Caco-2 (cell line): ENCODE data around the gene FN1. TPM values are rescaled to one million over a fixed set of nuclear protein-coding genes. Genes with fewer than 3 reads are reported as not detected.

Source experiments
- BruUV-seq: library from RNA; stranded (reverse); fragments of 400-500 nt; replicated peaks from 2 replicates; lab custom pipeline; 2021; lab: Mats Ljungman, UMichigan
- CTCF ChIA-PET: fragments of 300-600 bp; sonication (Branson Sonifier 250); formaldehyde crosslinking; loops from one replicate; lab custom pipeline; 2022; ENCODE audit warnings: antibody characterized with exemption; lab: Charles Lee
- POLR2A ChIA-PET: fragments of 300-600 bp; sonication (Branson Sonifier 250); formaldehyde crosslinking; loops from one replicate; lab custom pipeline; 2022; ENCODE audit warnings: antibody characterized with exemption; lab: Charles Lee
- DNase-seq, 2 experiments: peaks; one replicate each; pipeline versions ENCODE4 v3.0.0 to v3.0.0-alpha.2; 2020 to 2022
- H3K27me3 ChIP-seq: replicated peaks from 2 replicates; pipeline ENCODE4 v1.6.0; 2011; ENCODE audit warnings: low read length; ENCODE audit not compliant: control insufficient read depth, insufficient read depth
- H3K36me3 ChIP-seq: 2 replicates; pipeline ENCODE4 v1.5.1; 2011; ENCODE audit warnings: low read length; ENCODE audit not compliant: control insufficient read depth, insufficient read depth
- H3K4me1 ChIP-seq: fragments of 250-450 bp; sonication (Bioruptor Pico); 2 replicates; pipeline ENCODE4 v1.5.1; 2020; ENCODE audit warnings: mild to moderate bottlenecking
- H3K4me3 ChIP-seq: 2 replicates; pipeline ENCODE4 v1.5.1; 2011; ENCODE audit warnings: low read depth, mild to moderate bottlenecking, control low read depth, low read length
- H3K9me3 ChIP-seq: fragments of 250-450 bp; sonication (Bioruptor Pico); 2 replicates; pipeline ENCODE4 v1.5.1; 2020; ENCODE audit warnings: mild to moderate bottlenecking, moderate library complexity
- H3K27ac Mint-ChIP-seq: one replicate; pipeline ENCODE4 v1.8.0; 2022; ENCODE audit warnings: mixed read lengths; ENCODE audit not compliant: unreplicated experiment
- H3K27me3 Mint-ChIP-seq: one replicate; pipeline ENCODE4 v1.8.0; 2022; ENCODE audit warnings: mixed read lengths; ENCODE audit not compliant: insufficient read depth, unreplicated experiment
- H3K36me3 Mint-ChIP-seq: one replicate; pipeline ENCODE4 v1.8.0; 2022; ENCODE audit warnings: mild to moderate bottlenecking, mixed read lengths; ENCODE audit not compliant: insufficient read depth, unreplicated experiment
- H3K4me1 Mint-ChIP-seq: one replicate; pipeline ENCODE4 v1.8.0; 2022; ENCODE audit warnings: low read depth, mixed read lengths; ENCODE audit not compliant: unreplicated experiment
- H3K4me3 Mint-ChIP-seq: one replicate; pipeline ENCODE4 v1.8.0; 2022; ENCODE audit warnings: mild to moderate bottlenecking, moderate library complexity, mixed read lengths; ENCODE audit not compliant: unreplicated experiment
- H3K9me3 Mint-ChIP-seq: one replicate; pipeline ENCODE4 v1.8.0; 2022; ENCODE audit warnings: mixed read lengths; ENCODE audit not compliant: unreplicated experiment
- CTCF ChIP-seq, 2 experiments: fragments of 200-600 bp in 1 of 2; IDR thresholded peaks; 1 replicate in 1 of 2; 2 replicates in 1 of 2; pipeline versions ENCODE4 v1.5.1 to v1.8.0; 2011 to 2022; ENCODE audit warnings: antibody characterized with exemption in 1 of 2, control low read depth in 1 of 2, inconsistent platforms in 1 of 2, low read depth in 1 of 2, low read length in 1 of 2, mild to moderate bottlenecking in 1 of 2, moderate library complexity in 1 of 2; ENCODE audit not compliant: insufficient read depth in 1 of 2, severe bottlenecking in 1 of 2, unreplicated experiment in 1 of 2
- intact Hi-C: fragments of 100-400 bp; cut with micrococcal nuclease; formaldehyde crosslinking; loops from one replicate; pipeline ENCODE4 v1.10.0; 2022; ENCODE audit not compliant: unreplicated experiment
- total RNA-seq: library from RNA; stranded (reverse); gene quantifications from 2 replicates; pipeline ENCODE4 v1.2.3, GENCODE V29; 2022

Gene FN1
- total RNA-seq, 1 experiment from 2014 or later, result 3,805 TPM

GRCh38 chr2:215320102-215320501 lies 115.8 kb downstream of the FN1 start:
- Histone ChIP-seq H3K27me3 (no peaks in the 10 kb centered on the region), H3K36me3 (no peaks in the 10 kb centered on the region; the same call in 1 of the 2 replicates), H3K9me3 (no peaks in the 10 kb centered on the region), H3K4me1 (peaks cover 5% of the 10 kb centered on the region; the same call in 1 of the 2 replicates), H3K4me3 (no peak overlapping the region)
- BruUV-seq, result no TSS peak
- POLR2A ChIA-PET, result no interaction called here
- Mint-ChIP-seq H3K9me3 (no peaks in the 10 kb centered on the region), H3K4me3 (no peak overlapping the region), H3K27me3 (no peaks in the 10 kb centered on the region), H3K4me1 (peaks cover 3% of the 10 kb centered on the region), H3K36me3 (peaks cover 98% of the 10 kb centered on the region), H3K27ac (no peak overlapping the region)
- intact Hi-C loops, result no loop called here
- DNase-seq, result no peak
- CTCF ChIA-PET, result no interaction called here
- no peak for TF ChIP-seq CTCF (IDR thresholded peaks at IDR 0.05; ENCODE audit: insufficient read depth in 1 of 2, low read depth in 1 of 2, low read length in 1 of 2, severe bottlenecking in 1 of 2, unreplicated experiment in 1 of 2)

- Histone ChIP-seq H3K36me3 (no peaks in the 10 kb centered on the region; the same call in 1 of the 2 replicates), H3K27me3 (no peaks in the 10 kb centered on the region), H3K4me3 (no peak overlapping the region), H3K4me1 (peaks cover 11% of the 10 kb centered on the region), H3K9me3 (no peaks in the 10 kb centered on the region)
- no peak for TF ChIP-seq CTCF (IDR thresholded peaks at IDR 0.05; ENCODE audit: insufficient read depth in 1 of 2, low read depth in 1 of 2, low read length in 1 of 2, severe bottlenecking in 1 of 2, unreplicated experiment in 1 of 2)
- no peaks in the 10 kb centered on the region for H3K9me3 Mint-ChIP-seq
- peaks cover 98% of the 10 kb centered on the region for H3K36me3 Mint-ChIP-seq
- H3K27me3 Mint-ChIP-seq, result no peaks in the 10 kb centered on the region
- POLR2A ChIA-PET, result no interaction called here
- no peak overlapping the region for H3K27ac Mint-ChIP-seq
- no peak for DNase-seq
- CTCF ChIA-PET, result no interaction called here
- no TSS peak for BruUV-seq
- intact Hi-C loops, result loop anchor here (10.0 kb wide), 1 partner anchor 295 kb away; no protein-coding TSS in a partner anchor
- no peak overlapping the region for H3K4me3 Mint-ChIP-seq
- H3K4me1 Mint-ChIP-seq, result peaks cover 9% of the 10 kb centered on the region
Observed at GRCh38 chr2:215319500-215319899, 116.4 kb downstream of the FN1 start.

- Histone ChIP-seq H3K36me3 (no peaks in the 10 kb centered on the region; the same call in 1 of the 2 replicates), H3K4me1 (peaks cover 25% of the 10 kb centered on the region), H3K9me3 (no peaks in the 10 kb centered on the region), H3K4me3 (no peak overlapping the region), H3K27me3 (no peaks in the 10 kb centered on the region)
- no peaks in the 10 kb centered on the region for H3K9me3 Mint-ChIP-seq
- ChIA-PET POLR2A (no interaction called here), CTCF (no interaction called here)
- no peak for TF ChIP-seq CTCF (IDR thresholded peaks at IDR 0.05; ENCODE audit: insufficient read depth in 1 of 2, low read depth in 1 of 2, low read length in 1 of 2, severe bottlenecking in 1 of 2, unreplicated experiment in 1 of 2)
- intact Hi-C loops, result loop anchor here (10.0 kb wide), 1 partner anchor 298 kb away; no protein-coding TSS in a partner anchor
- H3K27ac Mint-ChIP-seq, result no peak overlapping the region
- H3K4me3 Mint-ChIP-seq, result no peak overlapping the region
- H3K27me3 Mint-ChIP-seq, result no peaks in the 10 kb centered on the region
- peaks cover 23% of the 10 kb centered on the region for H3K4me1 Mint-ChIP-seq
- BruUV-seq, result no TSS peak
- peaks cover 95% of the 10 kb centered on the region for H3K36me3 Mint-ChIP-seq
- no peak for DNase-seq
Observed at GRCh38 chr2:215316336-215316735, 119.5 kb downstream of the FN1 start.
